ENCODE results near the gene GNB1L. TPM values are rescaled to one million over a fixed set of nuclear protein-coding genes. Genes with fewer than 3 reads are reported as not detected.

GNB1L gene
- total and polyA plus RNA-seq, 9 of the 15 experiments (the other 6 are each of a cell fraction or from before 2014, with no cell fraction given): 0.56 to 50.5 (median 10.2) TPM

DNA sequence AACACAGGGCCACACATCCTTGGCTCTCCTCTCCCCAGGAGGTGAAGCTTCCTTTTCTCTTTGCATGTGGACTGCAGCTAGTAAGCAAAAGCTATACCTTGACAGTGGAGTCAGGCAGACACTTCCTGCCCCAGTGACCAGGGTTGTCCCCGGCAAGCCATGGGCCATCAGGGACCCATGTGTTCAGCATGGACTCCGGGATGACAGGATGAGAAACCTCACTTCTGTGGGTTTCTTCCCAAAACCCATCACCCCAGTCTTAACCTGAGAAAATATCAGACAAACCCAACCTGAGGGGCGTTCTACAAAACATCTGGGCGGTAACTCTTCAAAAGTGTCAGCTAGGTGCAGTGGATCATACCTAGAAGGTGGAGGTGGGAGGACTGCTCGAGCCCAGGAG, 40.2 kb downstream of the GNB1L start (continued):
- TF ChIP-seq, protein P1, sequence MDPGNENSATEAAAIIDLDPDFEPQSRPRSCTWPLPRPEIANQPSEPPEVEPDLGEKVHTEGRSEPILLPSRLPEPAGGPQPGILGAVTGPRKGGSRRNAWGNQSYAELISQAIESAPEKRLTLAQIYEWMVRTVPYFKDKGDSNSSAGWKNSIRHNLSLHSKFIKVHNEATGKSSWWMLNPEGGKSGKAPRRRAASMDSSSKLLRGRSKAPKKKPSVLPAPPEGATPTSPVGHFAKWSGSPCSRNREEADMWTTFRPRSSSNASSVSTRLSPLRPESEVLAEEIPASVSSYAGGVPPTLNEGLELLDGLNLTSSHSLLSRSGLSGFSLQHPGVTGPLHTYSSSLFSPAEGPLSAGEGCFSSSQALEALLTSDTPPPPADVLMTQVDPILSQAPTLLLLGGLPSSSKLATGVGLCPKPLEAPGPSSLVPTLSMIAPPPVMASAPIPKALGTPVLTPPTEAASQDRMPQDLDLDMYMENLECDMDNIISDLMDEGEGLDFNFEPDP (CRISPR knock-in tag; IDR thresholded peaks at IDR 0.05): no peak
- 0 out of 2 replicates have a peak, but pooled peaks have one; percentile 18 for TF ChIP-seq DMBX1 (CRISPR knock-in tag; IDR thresholded peaks at IDR 0.05; ENCODE audit: borderline replicate concordance)
- TF ChIP-seq KHSRP (IDR thresholded peaks at IDR 0.05): no peak
- no peak for TF ChIP-seq MYC (IDR thresholded peaks at IDR 0.05; ENCODE audit: low read depth, low read length)
- TF ChIP-seq MYC (CRISPR knock-in tag; IDR thresholded peaks at IDR 0.05; ENCODE audit: borderline replicate concordance, low read depth): peak; percentile 4; the same call in 1 of the 2 replicates
- no peak for TF ChIP-seq ZBTB11 (CRISPR knock-in tag; IDR thresholded peaks at IDR 0.05)
- TF ChIP-seq, protein P2, sequence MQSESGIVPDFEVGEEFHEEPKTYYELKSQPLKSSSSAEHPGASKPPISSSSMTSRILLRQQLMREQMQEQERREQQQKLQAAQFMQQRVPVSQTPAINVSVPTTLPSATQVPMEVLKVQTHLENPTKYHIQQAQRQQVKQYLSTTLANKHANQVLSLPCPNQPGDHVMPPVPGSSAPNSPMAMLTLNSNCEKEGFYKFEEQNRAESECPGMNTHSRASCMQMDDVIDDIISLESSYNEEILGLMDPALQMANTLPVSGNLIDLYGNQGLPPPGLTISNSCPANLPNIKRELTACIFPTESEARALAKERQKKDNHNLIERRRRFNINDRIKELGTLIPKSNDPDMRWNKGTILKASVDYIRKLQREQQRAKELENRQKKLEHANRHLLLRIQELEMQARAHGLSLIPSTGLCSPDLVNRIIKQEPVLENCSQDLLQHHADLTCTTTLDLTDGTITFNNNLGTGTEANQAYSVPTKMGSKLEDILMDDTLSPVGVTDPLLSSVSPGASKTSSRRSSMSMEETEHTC (IDR thresholded peaks at IDR 0.05): no peak
- TF ChIP-seq ATF4 (CRISPR knock-in tag; IDR thresholded peaks at IDR 0.05): 0 out of 2 replicates have a peak, but pooled peaks have one; percentile 33
- TF ChIP-seq KAT8 (IDR thresholded peaks at IDR 0.05; ENCODE audit: low read depth): no peak
- TF ChIP-seq ZNF23 (CRISPR knock-in tag; IDR thresholded peaks at IDR 0.05): 0 out of 2 replicates have a peak, but pooled peaks have one; percentile 5
- no peak for TF ChIP-seq ZNF224 (CRISPR knock-in tag; IDR thresholded peaks at IDR 0.05)
- TF ChIP-seq ZNF280B (CRISPR knock-in tag; IDR thresholded peaks at IDR 0.05): no peak
- TF ChIP-seq NR2F6 (CRISPR knock-in tag; IDR thresholded peaks at IDR 0.05): 0 out of 2 replicates have a peak, but pooled peaks have one; percentile 62
- TF ChIP-seq ZNF436 (CRISPR knock-in tag; IDR thresholded peaks at IDR 0.05): no peak
